ENCODE results near the gene NLN.

Gene NLN

DNA sequence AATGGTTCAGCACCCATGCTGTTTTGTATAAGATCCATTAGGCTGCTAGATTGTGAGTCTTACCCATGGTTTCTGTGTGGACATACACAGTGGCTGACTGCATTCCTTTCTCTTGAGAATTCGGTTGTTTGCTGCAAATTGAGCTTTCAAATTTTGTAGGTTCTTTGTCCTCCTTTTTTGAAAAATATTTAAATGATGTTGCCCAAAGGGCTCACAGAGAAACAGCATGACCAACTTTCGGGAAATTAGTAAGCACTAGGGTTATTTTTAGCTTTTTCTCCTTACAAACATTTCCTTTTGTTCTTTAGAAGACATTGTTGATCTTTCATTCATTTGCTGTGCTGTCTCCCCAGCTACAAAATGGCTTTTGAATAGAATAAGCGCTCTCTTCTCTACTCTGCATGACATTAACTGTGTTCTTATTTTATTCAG, 79.4 kb downstream of the NLN start:
- Histone ChIP-seq H3K4me2 (ENCODE audit: low read depth, low read length, poor library complexity, severe bottlenecking) (no peak overlapping the region), H3K79me2 (ENCODE audit: insufficient read depth, low read length) (no peaks in the 10 kb centered on the region), H4K20me1 (ENCODE audit: insufficient read depth, low read length, poor library complexity, severe bottlenecking) (no peaks in the 10 kb centered on the region), H3K36me3 (ENCODE audit: insufficient read depth, low read length) (no peaks in the 10 kb centered on the region), H3K4me3 (ENCODE audit: low read length, poor library complexity, severe bottlenecking) (no peak overlapping the region), H3K9ac (ENCODE audit: low read depth, low read length, poor library complexity, severe bottlenecking) (no peak overlapping the region), H2AFZ (ENCODE audit: low read length) (no peak overlapping the region), H3K4me1 (ENCODE audit: insufficient read depth, low read length, poor library complexity, severe bottlenecking) (peaks cover 6% of the 10 kb centered on the region), H3K9me2 (replicated peaks; ENCODE audit: low read depth, low read length) (no peaks in the 10 kb centered on the region), H3K9me3 (ENCODE audit: insufficient read depth, low read depth, low read length) (peaks cover 14% of the 10 kb centered on the region; the same call in 1 of the 2 replicates), H3F3A (ENCODE audit: low read depth) (no peaks in the 10 kb centered on the region), H3K27me3 (ENCODE audit: insufficient read depth, low read length, poor library complexity, severe bottlenecking) (no peaks in the 10 kb centered on the region)
- TF ChIP-seq EZH2phosphoT487 (IDR thresholded peaks at IDR 0.05; ENCODE audit: borderline replicate concordance), result no peak
- TF ChIP-seq, protein P1, sequence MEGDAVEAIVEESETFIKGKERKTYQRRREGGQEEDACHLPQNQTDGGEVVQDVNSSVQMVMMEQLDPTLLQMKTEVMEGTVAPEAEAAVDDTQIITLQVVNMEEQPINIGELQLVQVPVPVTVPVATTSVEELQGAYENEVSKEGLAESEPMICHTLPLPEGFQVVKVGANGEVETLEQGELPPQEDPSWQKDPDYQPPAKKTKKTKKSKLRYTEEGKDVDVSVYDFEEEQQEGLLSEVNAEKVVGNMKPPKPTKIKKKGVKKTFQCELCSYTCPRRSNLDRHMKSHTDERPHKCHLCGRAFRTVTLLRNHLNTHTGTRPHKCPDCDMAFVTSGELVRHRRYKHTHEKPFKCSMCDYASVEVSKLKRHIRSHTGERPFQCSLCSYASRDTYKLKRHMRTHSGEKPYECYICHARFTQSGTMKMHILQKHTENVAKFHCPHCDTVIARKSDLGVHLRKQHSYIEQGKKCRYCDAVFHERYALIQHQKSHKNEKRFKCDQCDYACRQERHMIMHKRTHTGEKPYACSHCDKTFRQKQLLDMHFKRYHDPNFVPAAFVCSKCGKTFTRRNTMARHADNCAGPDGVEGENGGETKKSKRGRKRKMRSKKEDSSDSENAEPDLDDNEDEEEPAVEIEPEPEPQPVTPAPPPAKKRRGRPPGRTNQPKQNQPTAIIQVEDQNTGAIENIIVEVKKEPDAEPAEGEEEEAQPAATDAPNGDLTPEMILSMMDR (conservative IDR thresholded peaks at IDR 0.05; ENCODE audit: low read length), result no peak

DNA sequence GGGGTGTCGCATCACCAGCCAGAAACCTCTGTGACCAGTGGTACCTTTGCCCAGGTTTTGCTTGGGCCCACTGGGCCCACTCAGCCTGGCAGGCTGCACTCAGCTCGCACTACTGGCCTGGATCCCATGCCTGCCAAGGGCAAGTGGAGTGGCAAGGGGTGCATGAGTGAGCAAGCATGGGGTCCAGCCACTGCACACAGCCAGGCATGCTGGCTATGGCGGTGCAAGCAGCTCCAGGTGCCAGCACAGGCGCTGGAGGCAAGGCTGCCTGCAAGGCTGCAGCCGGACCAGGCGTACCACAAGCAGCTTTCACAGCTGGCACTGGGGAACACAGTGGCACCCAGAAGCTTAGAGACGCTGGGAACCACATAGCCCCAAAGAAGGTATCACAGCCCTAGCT, 80.1 kb downstream of the NLN start:
- H3F3A ChIP-seq (ENCODE audit: low read depth), result no peaks in the 10 kb centered on the region
- no peak for TF ChIP-seq EZH2phosphoT487 (IDR thresholded peaks at IDR 0.05; ENCODE audit: borderline replicate concordance)
- TF ChIP-seq, protein P1 (conservative IDR thresholded peaks at IDR 0.05; ENCODE audit: low read length), result no peak
- H3K27me3 ChIP-seq (ENCODE audit: insufficient read depth, low read length, poor library complexity, severe bottlenecking), result no peaks in the 10 kb centered on the region
- no peak overlapping the region for H3K4me2 ChIP-seq (ENCODE audit: low read depth, low read length, poor library complexity, severe bottlenecking)
- no peaks in the 10 kb centered on the region for H4K20me1 ChIP-seq (ENCODE audit: insufficient read depth, low read length, poor library complexity, severe bottlenecking)
- no peaks in the 10 kb centered on the region for H3K9me2 ChIP-seq (replicated peaks; ENCODE audit: low read depth, low read length)
- H2AFZ ChIP-seq (ENCODE audit: low read length), result no peak overlapping the region
- H3K79me2 ChIP-seq (ENCODE audit: insufficient read depth, low read length), result no peaks in the 10 kb centered on the region
- H3K36me3 ChIP-seq (ENCODE audit: insufficient read depth, low read length), result no peaks in the 10 kb centered on the region
- no peaks in the 10 kb centered on the region for H3K4me1 ChIP-seq (ENCODE audit: insufficient read depth, low read length, poor library complexity, severe bottlenecking)
- no peak overlapping the region for H3K4me3 ChIP-seq (ENCODE audit: low read length, poor library complexity, severe bottlenecking)
- no peak overlapping the region for H3K9ac ChIP-seq (ENCODE audit: low read depth, low read length, poor library complexity, severe bottlenecking)
- H3K9me3 ChIP-seq (ENCODE audit: insufficient read depth, low read depth, low read length), result peaks cover 14% of the 10 kb centered on the region; the same call in 1 of the 2 replicates

DNA sequence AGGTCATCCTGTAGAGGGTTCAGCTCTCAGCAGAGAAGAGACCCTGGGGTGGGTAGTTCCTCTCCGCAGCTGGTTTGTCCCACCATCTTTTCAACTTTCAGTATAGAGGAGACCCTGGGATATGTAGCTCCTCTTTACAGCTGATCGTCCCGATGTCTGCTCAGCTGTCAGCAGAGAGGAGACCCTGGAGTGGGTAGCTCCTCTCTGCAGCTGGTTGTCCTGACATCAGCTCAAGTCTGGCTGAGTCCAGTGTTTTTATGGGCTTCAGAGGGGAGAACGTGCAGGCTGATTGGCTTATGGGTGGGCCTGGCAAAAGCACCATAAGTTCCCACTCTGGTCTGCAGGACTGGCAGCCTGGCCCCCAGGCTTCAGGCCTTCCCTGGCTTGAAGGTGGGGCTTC, 80.8 kb downstream of the NLN start:
- TF ChIP-seq, protein P1 (conservative IDR thresholded peaks at IDR 0.05; ENCODE audit: low read length), result no peak
- no peak for TF ChIP-seq EZH2phosphoT487 (IDR thresholded peaks at IDR 0.05; ENCODE audit: borderline replicate concordance)
- no peaks in the 10 kb centered on the region for H3K4me1 ChIP-seq (ENCODE audit: insufficient read depth, low read length, poor library complexity, severe bottlenecking)

More for the DNA sequence above, 80.8 kb downstream of the NLN start:
- no peak overlapping the region for H3K4me2 ChIP-seq (ENCODE audit: low read depth, low read length, poor library complexity, severe bottlenecking)
- no peaks in the 10 kb centered on the region for H3K36me3 ChIP-seq (ENCODE audit: insufficient read depth, low read length)
- H3K9me3 ChIP-seq (ENCODE audit: insufficient read depth, low read depth, low read length), result peaks cover 14% of the 10 kb centered on the region; the same call in 1 of the 2 replicates
- H3K27me3 ChIP-seq (ENCODE audit: insufficient read depth, low read length, poor library complexity, severe bottlenecking), result no peaks in the 10 kb centered on the region
- H4K20me1 ChIP-seq (ENCODE audit: insufficient read depth, low read length, poor library complexity, severe bottlenecking), result no peaks in the 10 kb centered on the region
- no peak overlapping the region for H3K9ac ChIP-seq (ENCODE audit: low read depth, low read length, poor library complexity, severe bottlenecking)
- H2AFZ ChIP-seq (ENCODE audit: low read length), result no peak overlapping the region
- no peaks in the 10 kb centered on the region for H3K9me2 ChIP-seq (replicated peaks; ENCODE audit: low read depth, low read length)
- no peak overlapping the region for H3K4me3 ChIP-seq (ENCODE audit: low read length, poor library complexity, severe bottlenecking)
- no peaks in the 10 kb centered on the region for H3F3A ChIP-seq (ENCODE audit: low read depth)
- no peaks in the 10 kb centered on the region for H3K79me2 ChIP-seq (ENCODE audit: insufficient read depth, low read length)
